ENCODE measurements around the gene LITAF. TPM values are rescaled to one million over a fixed set of nuclear protein-coding genes. Genes with fewer than 3 reads are reported as not detected.

The LITAF gene
- total RNA-seq, result 121 and 135 TPM in 2 replicates

DNA sequence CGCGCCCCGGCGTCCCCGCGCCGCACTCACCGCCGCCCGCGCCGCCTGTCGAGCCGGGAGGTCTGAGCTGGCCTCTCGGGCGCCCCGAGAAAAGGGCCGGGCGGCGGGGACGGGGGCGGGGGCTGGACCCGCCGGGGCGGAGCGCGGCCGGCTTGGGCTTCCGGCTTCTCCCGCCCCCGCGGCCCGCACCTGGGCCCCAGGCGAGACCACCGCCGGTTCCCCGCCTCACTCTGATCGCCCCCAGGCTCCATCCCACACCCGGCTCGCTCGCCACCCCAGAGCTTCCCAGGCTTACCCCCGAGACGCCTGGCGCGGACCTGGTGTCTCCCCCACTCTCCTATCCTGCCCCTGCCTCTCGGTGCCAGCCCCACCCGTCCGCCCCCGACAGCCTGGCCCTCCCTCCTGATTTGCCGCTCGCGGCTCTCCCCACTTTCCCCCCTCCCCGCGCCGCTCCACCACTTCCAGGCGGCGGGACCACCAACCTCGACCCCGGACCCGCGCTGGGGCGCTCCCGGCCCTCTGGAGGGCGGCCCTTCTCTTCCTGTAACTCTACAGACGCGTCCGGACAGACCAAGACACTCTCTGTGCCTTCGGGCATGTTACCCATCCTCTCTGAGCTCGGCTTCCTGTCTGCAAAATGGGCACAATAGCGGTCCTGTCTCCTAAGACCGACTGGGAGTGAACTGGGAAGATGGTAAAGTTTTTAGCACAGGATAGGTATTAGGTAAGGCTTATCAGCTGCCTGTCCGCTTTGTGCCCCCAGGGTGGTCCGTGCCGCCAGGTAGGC is at the start of gene LITAF:
Gene LITAF, minus strand, starts transcription at position 64 of the 787 bp plus-strand sequence. CDS start 30,189 bp downstream, outside the sequence.
- peak within 1 kb of the TSS; percentile 92 for H3K27ac Mint-ChIP-seq
- DNase-seq (ENCODE audit: low spot score), result peak; percentile 40
- H3K9me3 Mint-ChIP-seq, result no peaks in the 10 kb centered on the region
- H3K36me3 Mint-ChIP-seq (ENCODE audit: low read depth), result peaks cover 28% of the 10 kb centered on the region
- peak within 1 kb of the TSS; percentile 90 for H3K4me3 Mint-ChIP-seq (ENCODE audit: low read depth)
- peaks cover 4% of the 10 kb centered on the region for H3K27me3 Mint-ChIP-seq (ENCODE audit: low read depth)
- intact Hi-C loops (cut with micrococcal nuclease), result loop anchor here (2.0 to 10.0 kb wide), 3 partner anchors 32 to 712 kb away; partner anchors contain the start of gene CIITA
- peaks cover 32% of the 10 kb centered on the region for H3K4me1 Mint-ChIP-seq (ENCODE audit: low read depth)

GRCh38 chr16:11636172-11636721 is 49.5 kb upstream of the LITAF start:
- intact Hi-C loops (cut with micrococcal nuclease), result loop anchor here (5.0 kb wide), 1 partner anchor 54 kb away; no protein-coding TSS in a partner anchor
- Mint-ChIP-seq H3K36me3 (ENCODE audit: low read depth) (no peaks in the 10 kb centered on the region), H3K27me3 (ENCODE audit: low read depth) (peaks cover 7% of the 10 kb centered on the region), H3K4me3 (ENCODE audit: low read depth) (no peak overlapping the region), H3K4me1 (ENCODE audit: low read depth) (peaks cover 10% of the 10 kb centered on the region), H3K9me3 (no peaks in the 10 kb centered on the region), H3K27ac (no peak overlapping the region)
- no peak for DNase-seq (ENCODE audit: low spot score)

DNA sequence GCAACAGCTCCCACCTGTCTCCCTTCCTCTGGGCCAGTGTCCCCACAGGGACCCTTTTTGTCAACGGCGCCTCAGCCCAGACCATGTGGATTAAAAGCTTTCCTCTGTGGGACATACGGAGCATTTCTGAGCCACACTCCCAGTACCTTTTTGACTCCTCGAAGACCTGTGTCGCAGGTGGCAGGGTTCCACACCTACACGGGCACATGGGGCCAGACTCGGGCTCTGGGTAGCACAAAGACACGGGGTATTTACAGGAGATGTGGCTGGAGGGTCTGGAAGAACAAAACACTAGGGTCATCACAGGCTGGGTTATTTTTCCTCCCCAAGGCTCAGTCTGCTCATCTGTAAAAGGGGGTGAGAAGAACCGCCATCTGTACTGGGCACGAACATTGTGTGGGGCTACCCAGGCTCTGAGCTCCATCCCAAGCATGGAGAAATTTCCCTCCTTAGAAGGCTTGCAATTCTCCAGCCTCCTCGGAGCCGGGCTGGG is 49.0 kb upstream of the LITAF start:
- peaks cover 7% of the 10 kb centered on the region for H3K4me1 Mint-ChIP-seq (ENCODE audit: low read depth)

DNA sequence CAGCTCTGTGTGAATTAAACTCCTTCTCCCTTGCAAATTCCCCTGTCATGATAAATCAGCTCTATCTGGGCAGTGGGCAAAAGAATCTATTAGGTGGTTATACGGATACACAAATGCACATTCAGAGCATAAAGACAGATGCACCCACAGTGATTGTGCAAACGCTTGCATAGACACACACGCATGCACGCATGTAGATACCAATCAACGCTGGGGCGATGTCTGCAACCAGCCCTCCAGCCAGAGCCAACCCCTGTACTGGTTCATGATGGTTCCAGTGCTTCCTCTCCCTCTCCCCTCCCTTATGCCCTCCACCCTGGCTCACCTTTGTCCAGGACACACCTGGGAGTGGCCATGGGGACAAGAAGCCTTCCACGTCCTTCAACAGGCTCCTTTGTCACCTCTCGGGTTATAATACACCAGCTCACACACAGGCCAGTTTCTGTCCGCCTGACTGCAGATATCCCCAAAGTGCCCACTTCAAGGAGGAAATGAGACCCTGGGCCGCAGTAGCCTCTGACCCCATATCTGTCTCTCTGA is 48.5 kb upstream of the LITAF start:
- DNase-seq (ENCODE audit: low spot score), result no peak
- Mint-ChIP-seq H3K36me3 (ENCODE audit: low read depth) (no peaks in the 10 kb centered on the region), H3K4me1 (ENCODE audit: low read depth) (peaks cover 5% of the 10 kb centered on the region), H3K9me3 (no peaks in the 10 kb centered on the region), H3K27me3 (ENCODE audit: low read depth) (peaks cover 7% of the 10 kb centered on the region), H3K27ac (no peak overlapping the region), H3K4me3 (ENCODE audit: low read depth) (no peak overlapping the region)
- intact Hi-C loops (cut with micrococcal nuclease), result loop anchor here (5.0 kb wide), 1 partner anchor 53 kb away; no protein-coding TSS in a partner anchor

More for the DNA sequence above, 49.0 kb upstream of the LITAF start:
- Mint-ChIP-seq H3K27me3 (ENCODE audit: low read depth) (peaks cover 7% of the 10 kb centered on the region), H3K4me3 (ENCODE audit: low read depth) (no peak overlapping the region), H3K27ac (no peak overlapping the region), H3K36me3 (ENCODE audit: low read depth) (no peaks in the 10 kb centered on the region), H3K9me3 (no peaks in the 10 kb centered on the region)
- intact Hi-C loops (cut with micrococcal nuclease), result loop anchor here (5.0 kb wide), 1 partner anchor 53 kb away; no protein-coding TSS in a partner anchor
- no peak for DNase-seq (ENCODE audit: low spot score)

GRCh38 chr16:11634312-11634711 is 47.6 kb upstream of the LITAF start:
- H3K4me1 Mint-ChIP-seq (ENCODE audit: low read depth), result peaks cover 5% of the 10 kb centered on the region
- no peaks in the 10 kb centered on the region for H3K36me3 Mint-ChIP-seq (ENCODE audit: low read depth)
- no peak overlapping the region for H3K4me3 Mint-ChIP-seq (ENCODE audit: low read depth)
- intact Hi-C loops (cut with micrococcal nuclease), result no loop called here
- DNase-seq (ENCODE audit: low spot score), result no peak
- H3K27me3 Mint-ChIP-seq (ENCODE audit: low read depth), result peaks cover 7% of the 10 kb centered on the region
- H3K27ac Mint-ChIP-seq, result no peak overlapping the region
- no peaks in the 10 kb centered on the region for H3K9me3 Mint-ChIP-seq

DNA sequence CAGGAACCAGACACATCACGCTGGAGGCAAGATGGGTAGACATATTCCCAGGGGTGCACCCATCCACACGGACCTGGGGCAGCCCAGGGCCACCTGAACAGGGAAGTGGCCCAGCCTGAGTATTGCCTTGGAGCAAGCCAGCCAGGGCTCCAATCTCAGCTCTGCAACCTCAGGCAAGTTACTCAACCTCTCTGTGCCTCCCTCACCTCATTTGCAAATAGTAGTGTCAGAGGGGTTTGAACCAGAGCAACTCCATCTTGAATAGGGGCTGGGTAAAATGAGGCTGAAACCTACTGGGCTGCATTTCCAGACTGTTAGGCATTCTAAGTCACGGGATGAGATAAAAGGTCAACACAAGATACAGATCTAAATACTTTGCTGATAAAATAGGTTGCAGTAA is 46.4 kb upstream of the LITAF start:
- Mint-ChIP-seq H3K36me3 (ENCODE audit: low read depth) (no peaks in the 10 kb centered on the region), H3K27ac (no peak overlapping the region), H3K9me3 (no peaks in the 10 kb centered on the region), H3K4me3 (ENCODE audit: low read depth) (no peak overlapping the region), H3K27me3 (ENCODE audit: low read depth) (peaks cover 7% of the 10 kb centered on the region), H3K4me1 (ENCODE audit: low read depth) (peaks cover 10% of the 10 kb centered on the region)
- no peak for DNase-seq (ENCODE audit: low spot score)
- intact Hi-C loops (cut with micrococcal nuclease), result no loop called here

DNA sequence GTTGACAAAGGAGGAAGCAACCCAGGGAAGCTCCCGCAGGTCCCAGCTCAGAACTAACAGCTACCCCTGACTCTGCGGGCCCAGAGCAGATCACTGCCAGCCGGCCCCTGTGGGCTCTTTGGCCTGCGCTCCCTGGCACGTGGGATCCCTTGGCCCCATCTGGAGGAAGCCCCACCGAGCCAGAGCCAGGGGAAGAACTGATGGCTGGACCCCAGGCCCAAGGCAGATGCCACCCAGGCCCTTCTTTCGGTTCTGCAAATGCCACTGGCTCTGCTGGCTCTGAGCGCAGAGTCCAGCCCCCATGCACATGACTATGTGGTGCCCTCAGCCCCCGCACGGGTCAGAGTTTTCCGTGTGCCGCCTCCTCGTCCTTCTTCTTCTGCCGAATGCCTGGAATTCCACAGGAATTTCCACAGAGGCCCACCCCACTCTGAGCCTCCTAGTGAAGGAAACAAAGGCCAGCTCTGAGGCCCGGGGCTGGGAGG is 45.8 kb upstream of the LITAF start:
- Mint-ChIP-seq H3K9me3 (no peaks in the 10 kb centered on the region), H3K27me3 (ENCODE audit: low read depth) (peaks cover 7% of the 10 kb centered on the region), H3K36me3 (ENCODE audit: low read depth) (no peaks in the 10 kb centered on the region), H3K4me3 (ENCODE audit: low read depth) (no peak overlapping the region), H3K4me1 (ENCODE audit: low read depth) (peaks cover 12% of the 10 kb centered on the region), H3K27ac (no peak overlapping the region)
- DNase-seq (ENCODE audit: low spot score), result no peak
- intact Hi-C loops (cut with micrococcal nuclease), result no loop called here

- H3K27me3 Mint-ChIP-seq (ENCODE audit: low read depth), result peaks cover 7% of the 10 kb centered on the region
- H3K9me3 Mint-ChIP-seq, result no peaks in the 10 kb centered on the region
- no peak for DNase-seq (ENCODE audit: low spot score)
- intact Hi-C loops (cut with micrococcal nuclease), result no loop called here
- no peak overlapping the region for H3K27ac Mint-ChIP-seq
- H3K4me1 Mint-ChIP-seq (ENCODE audit: low read depth), result peaks cover 12% of the 10 kb centered on the region
- H3K4me3 Mint-ChIP-seq (ENCODE audit: low read depth), result no peak overlapping the region
- H3K36me3 Mint-ChIP-seq (ENCODE audit: low read depth), result no peaks in the 10 kb centered on the region
These were observed 44.5 kb upstream of the LITAF start for GRCh38 chr16:11631214-11631613.

- H3K27me3 Mint-ChIP-seq (ENCODE audit: low read depth), result peaks cover 2% of the 10 kb centered on the region
- DNase-seq (ENCODE audit: low spot score), result no peak
- no peak overlapping the region for H3K27ac Mint-ChIP-seq
- H3K9me3 Mint-ChIP-seq, result no peaks in the 10 kb centered on the region
- intact Hi-C loops (cut with micrococcal nuclease), result no loop called here
- H3K4me3 Mint-ChIP-seq (ENCODE audit: low read depth), result no peak overlapping the region
- H3K4me1 Mint-ChIP-seq (ENCODE audit: low read depth), result peaks cover 9% of the 10 kb centered on the region
- no peaks in the 10 kb centered on the region for H3K36me3 Mint-ChIP-seq (ENCODE audit: low read depth)
These were observed 44.0 kb upstream of the LITAF start for GRCh38 chr16:11630768-11631056.

DNA sequence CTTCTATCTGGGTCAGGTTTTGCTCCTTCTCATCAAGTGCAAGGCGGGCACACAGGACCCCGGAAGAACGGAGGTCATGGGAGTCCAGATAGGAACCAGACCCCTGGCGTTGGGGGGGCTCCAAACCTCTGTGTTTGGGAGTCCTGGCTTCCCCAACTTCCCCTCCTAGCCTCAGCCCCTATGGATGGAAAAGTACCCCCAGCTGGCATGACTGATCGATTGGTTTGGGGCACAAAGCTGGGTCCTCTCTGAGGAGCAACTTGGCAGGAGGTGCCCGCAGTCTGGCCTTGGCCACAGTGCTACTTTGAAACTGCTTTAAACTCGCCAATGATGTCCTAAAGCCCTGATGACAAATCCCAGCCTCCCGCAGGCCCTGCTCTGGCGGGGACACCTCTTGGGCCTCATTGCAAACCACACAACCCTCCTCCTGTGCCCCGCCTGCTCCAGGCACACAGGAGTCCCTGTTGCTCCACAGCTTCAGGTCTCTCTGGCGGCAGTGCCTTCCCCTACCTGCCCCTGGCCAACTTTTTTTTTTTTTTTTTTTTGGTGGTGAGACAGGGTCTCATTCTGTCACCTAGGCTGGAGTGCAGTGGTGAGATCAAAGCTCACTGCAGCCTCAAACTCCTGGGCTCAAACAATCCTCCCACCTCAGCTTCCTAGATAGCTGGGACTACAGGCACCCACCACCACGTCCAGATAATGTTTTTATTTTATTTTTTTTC is 43.5 kb upstream of the LITAF start:
- H3K36me3 Mint-ChIP-seq (ENCODE audit: low read depth), result no peaks in the 10 kb centered on the region
- DNase-seq (ENCODE audit: low spot score), result no peak
- H3K4me1 Mint-ChIP-seq (ENCODE audit: low read depth), result peaks cover 13% of the 10 kb centered on the region
- H3K27me3 Mint-ChIP-seq (ENCODE audit: low read depth), result peaks cover 2% of the 10 kb centered on the region
- intact Hi-C loops (cut with micrococcal nuclease), result no loop called here
- no peaks in the 10 kb centered on the region for H3K9me3 Mint-ChIP-seq
- no peak overlapping the region for H3K27ac Mint-ChIP-seq
- no peak overlapping the region for H3K4me3 Mint-ChIP-seq (ENCODE audit: low read depth)

DNA sequence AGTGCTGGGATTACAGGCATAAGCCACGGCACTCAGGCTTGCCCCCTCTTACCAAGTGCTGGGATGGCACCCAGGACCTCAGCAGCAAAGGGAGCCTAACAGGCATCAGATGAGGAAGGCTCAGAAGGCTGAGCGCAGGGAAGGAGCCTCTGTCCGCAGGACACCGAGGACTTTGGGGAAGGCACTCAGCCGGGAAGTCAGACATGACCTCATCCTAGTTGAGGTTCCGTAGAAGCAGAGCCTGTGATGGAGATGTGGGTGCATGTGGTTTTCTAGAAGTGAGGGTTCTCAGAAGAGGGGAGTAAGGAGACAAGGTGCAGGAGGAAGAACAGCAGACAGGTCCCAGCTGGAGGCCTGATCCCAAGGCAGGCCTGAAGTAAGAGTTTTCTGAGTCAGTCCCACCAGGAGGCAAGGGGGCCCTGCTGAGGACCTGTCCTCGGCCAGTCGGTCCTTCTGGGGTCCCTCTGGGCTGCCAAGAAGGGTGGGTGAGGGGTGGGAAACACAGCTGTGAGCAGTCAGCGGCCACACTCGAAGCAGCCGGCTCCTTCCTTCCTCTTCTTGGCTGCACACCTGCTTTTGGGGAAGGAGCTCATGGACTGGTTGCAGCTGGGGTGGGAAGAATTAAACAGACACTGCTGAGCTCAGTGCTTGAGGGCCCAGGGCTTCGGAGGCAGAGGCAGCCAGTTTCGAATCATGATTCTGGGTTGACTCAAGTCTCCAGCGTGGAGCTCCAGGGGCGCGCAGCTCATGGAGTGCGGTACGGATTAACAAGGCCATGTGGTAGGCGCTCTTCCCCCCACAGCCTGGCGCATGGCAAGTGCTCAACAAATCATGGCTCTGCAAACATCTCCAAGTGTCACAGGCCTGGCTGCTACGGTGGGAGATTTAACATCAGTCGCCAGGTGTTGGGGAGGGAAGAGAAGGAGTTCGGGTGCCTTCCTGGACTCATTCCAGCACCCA is 42.6 kb upstream of the LITAF start:
- no peaks in the 10 kb centered on the region for H3K36me3 Mint-ChIP-seq (ENCODE audit: low read depth)
- intact Hi-C loops (cut with micrococcal nuclease), result no loop called here
- H3K9me3 Mint-ChIP-seq, result no peaks in the 10 kb centered on the region
- H3K27me3 Mint-ChIP-seq (ENCODE audit: low read depth), result no peaks in the 10 kb centered on the region
- no peak overlapping the region for H3K4me3 Mint-ChIP-seq (ENCODE audit: low read depth)
- no peak for DNase-seq (ENCODE audit: low spot score)
- H3K27ac Mint-ChIP-seq, result peak overlapping the region; percentile 1
- peaks cover 21% of the 10 kb centered on the region for H3K4me1 Mint-ChIP-seq (ENCODE audit: low read depth)

Data from activated T-helper 2 cell treated with anti-CD3 and anti-CD28 coated beads, Interferon-gamma antibody, Interleukin-2, Interleukin-4, amounts not matched to agents 10 μg/mL and 5 μg/mL and 100 μg/mL, durations not matched to agents 14 hours and 24 hours and 36 hours (primary cell).